Stimulated activated CD4-positive, alpha-beta T cell treated with anti-CD3 and anti-CD28 coated beads, Interleukin-12 subunit alpha, Interleukin-12 subunit beta, amount 100 ng/mL, for 48 hours (primary cell): Measurements from ENCODE around the gene STARD4.

Experiments used
- DNase-seq, 3 donors: peaks; one replicate each; pipeline ENCODE4 v3.0.0-alpha.2; 2020; ENCODE audit warnings: low read depth in 2 of 3, low spot score in 1 of 3

Gene STARD4

DNA sequence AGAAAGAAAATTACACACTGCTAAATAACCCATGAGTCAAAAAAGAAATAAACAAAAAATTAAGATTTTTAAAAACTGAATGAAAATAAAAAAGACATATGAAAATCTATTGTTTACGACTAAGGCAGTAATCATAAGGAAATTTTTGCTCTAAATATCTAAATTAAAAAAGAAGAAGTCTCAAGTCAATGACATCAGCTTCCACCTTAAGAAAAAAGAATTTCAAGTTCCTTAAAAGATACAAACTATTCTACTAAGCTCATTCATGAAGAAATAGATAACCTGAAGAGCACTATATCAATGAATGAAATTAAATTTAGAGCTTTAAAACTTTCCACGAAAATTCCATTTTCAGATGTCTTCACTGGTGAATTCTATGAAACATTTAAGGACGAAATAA is 15.7 kb upstream of the STARD4 start:
- no peak for DNase-seq

DNA sequence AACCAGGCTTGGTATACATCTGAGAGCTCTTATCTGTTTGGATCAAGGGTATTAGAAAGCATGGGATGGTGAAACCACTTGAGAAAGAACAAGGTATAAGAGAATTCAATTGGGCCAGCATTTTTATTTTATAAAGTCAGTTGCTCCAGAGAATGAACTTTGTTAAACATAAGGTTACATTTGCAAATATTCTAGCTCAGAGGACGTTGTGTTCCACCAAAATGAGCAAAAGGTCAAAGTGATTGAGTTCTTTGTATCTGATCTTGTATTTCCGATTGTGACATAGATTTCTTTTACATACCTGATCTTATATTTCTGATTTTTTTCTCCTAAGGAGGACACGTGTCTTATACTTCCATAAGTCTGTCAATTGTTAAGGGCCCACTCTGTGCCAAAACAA is 8.6 kb upstream of the STARD4 start:
- no peak for DNase-seq

DNA sequence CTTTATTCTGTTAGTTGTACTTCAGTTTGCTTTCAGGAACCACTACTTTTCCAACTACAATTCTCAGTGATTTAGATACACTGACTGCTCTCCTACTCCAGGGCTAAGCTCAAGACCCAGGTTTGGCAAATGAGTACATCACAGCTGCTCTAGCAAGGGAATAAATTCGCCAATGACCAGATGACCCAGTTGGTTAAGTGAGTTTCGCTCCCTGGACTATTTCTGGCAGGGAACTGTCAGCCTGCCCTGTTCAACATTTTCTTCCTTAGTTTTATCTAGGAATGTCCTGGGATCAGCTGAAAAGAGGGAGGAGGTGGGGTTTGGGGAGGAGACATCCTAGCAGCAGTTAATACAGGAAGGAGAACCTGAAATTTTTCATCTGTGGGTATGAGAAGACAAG is 6.4 kb upstream of the STARD4 start:
- DNase-seq: no peak

DNA sequence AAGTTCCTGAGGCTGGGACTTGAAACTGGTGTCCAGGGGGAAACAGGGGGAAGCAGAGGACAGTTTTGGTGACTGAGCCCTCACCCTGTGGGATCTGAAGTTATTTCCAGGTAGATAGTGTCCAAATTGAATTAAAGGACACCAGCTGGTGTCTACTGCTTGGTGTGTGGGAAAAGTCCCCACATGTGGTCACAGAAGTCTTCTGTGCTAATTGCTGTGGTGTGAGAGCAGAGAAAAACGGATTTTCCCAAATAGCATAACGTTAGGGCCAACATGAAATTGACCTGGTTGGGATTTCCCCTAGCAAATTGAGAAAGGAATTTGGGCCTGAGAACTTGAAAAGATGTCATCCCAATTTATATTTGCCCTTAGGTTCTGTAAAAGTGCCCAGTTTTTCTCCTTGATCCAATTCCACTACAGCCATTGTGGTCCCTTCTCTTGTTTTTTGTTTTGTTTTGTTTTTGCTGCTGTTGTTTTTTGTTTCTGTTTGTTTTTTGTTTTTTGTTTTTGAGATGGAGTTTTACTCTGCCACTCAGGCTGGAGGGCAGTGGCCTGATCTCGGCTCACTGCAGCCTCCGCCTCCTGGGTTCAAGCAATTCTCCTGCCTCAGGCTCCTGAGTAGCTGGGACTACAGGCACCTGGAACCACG is 5.6 kb upstream of the STARD4 start:
- no peak for DNase-seq

DNA sequence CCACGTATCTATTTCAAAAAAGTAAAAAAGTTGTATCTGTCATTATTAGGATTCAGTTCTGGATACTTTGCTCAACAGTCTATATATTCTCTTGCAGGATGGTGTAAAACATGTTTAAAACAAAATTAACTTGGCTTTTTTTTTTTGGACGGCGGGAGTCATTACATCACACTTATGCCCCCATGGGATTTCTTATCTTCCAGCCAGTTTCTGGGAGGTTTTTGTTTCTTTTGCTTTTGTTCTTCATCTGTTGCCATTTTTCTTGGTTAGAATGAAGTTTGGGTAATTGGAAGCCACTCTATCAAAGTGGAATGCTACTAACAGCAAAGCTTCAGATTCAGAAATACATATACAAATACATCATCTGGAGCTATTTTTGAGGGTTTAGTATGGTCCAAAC is 1.8 kb upstream of the STARD4 start:
- DNase-seq: no peak

DNA sequence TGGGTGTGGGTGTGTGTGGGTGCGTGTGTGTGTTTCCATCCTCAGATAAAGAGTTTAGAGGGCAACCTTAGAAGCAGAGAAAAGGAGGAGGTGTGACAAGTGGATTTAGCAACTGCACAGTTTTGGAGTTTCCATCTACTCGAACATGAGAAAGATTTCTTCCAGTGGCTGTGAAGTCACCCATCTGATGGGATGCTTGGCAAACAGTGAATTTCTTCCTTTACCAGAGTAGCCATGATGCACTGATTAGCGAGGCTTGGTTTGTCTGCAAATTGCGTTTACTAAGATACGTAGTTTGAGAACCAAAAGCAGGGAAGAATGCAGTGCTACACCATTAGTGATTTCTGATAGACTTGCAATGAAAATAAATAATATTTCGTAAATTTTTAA is 791 bp upstream of the STARD4 start:
- no peak for DNase-seq

DNA sequence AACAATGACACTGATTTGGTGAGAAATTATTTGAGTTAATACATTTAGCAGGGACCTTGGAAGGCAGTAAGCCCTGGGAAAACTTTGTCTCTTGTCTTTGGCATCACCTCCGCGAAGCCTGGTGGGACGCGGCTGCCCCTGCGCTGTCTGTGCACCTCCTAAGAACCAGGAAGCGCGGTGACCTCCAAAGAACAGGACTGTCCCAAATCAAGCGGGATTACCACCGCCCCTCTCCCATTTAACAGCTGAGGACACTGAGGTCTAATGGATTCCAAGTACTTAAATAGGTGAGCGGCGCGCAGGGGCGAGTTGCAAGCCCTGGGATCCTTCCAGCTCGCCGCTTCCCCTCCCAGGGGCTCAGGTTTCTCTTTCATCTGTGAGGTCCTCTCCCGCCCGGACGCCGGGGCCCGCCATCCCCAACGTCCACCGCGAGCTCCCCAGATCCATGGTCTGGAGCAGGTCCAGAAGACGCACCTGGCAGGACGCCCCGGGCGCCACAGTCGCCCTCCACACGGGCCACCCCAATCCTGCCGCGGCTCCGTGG is 432 bp downstream of the STARD4 start:
- DNase-seq: peak in 1 of 3 donors; percentile 14

DNA sequence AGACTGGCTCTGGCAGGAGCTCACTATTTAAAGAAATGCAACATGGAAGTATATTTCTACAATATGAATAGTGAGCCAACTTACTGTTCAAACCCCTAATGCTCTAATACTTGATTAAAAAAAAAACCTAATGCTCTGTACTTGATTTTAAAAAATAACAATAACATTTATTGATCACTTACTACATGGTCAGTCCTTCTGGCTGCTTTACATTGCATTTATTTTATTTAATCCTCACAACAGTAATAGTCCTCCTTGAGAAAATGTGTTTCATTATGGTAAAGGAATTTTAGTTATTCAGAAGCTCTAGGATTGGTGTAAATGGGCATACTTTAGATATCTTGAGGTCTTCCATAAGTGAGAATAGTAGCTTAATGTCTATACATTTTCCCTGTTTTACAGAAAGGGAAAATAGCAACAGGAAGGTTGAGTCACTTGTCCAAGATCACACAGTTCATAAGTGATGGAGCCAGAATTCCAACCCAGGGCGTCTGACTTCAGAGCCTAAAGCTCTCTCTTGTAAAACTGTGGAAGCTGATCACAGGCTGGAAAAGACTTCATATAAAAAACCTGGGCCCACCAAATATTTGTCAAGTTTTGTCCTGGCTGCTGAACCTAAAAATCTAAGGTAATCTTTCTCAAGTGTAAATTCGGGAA is 1.0 kb downstream of the STARD4 start:
- no peak for DNase-seq

DNA sequence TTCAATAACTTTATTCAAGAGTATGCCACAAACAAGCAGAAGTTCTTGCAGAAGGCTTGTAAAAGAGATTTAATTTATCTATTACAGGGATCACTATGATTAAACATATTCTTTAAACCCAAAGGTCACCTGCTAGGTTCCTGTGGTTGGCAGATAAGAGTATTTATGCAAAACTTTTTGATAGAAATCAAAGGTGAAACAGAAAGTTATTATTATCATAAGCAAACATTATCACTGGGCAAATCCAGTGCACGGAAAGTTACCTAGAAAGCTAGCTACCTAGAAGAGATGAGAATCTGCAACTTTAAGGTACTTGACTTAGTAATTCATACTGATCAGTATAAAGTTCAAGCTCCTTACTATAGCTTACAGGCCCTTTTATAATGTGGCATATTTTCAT is 3.2 kb downstream of the STARD4 start:
- no peak for DNase-seq

DNA sequence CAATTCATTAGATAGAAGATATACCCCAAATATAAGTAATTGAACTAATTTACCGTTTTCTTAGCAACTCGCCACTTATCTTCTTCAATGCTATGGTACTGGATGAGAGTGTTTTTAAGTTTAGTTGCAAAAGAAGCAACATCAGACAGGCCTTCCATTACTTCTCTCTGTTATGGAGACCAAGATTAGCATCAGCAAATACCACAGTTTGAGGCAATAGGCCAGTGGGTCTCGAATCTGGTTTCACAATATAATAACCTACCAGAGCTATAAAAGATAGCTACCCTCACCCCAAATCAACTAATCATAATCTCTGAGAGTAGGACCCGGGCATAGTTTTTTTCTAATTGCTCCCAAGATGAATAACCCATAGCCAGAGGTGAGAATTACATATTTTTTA is 5.1 kb downstream of the STARD4 start:
- no peak for DNase-seq

DNA sequence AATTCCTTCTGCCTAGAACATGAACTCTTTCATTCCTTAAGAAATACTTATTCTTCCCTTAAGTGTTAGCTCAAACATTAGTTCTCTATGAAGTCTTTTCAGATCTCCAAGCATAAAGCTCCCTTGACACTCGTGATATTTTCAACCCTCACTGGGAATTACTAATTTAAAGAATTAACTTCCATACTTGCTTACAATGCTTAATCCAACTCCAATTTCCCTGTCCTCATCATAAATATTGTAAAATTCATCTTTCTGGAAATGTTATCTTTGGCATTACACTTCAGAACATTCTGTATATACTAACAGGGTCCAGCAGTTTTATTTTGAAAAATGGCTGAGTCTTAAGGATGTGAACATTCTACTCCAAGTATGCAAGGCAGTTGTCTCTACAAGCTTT is 7.2 kb downstream of the STARD4 start:
- no peak for DNase-seq

DNA sequence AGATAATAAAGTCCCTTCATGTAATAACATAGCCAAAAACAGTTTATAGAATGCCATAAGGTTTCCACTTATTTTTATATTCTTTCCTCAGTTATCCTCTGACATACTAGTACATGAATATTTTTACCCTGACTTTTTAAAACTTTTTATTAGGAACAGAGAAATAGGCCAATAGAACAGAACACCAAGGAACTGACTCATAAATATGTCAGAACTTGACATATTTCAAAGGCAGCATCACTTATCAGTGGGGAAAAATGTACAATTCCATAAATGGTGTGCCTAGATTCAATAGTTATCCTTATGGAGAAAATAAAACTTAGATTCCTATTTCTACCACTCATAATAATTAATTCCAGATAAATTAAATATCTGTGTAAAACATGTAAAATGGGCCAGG is 9.4 kb downstream of the STARD4 start:
- DNase-seq: no peak

DNA sequence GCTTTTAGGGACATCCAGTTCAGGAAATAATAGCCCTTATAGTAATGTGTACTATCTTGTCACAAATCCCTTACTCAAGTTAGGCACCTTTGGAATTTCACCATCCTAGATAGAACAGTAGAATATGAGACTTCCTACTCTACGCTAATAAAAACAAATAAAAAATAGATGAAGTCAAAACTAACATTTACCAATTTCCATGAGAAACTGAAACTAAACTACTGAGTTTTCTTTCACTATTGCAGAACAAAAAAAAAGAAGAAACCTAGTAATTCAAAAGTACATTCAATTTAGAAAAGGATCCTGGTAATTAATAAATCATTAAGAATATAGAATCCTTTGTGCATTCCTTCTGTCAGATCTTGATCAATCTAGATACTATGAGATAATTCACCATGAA is 14.0 kb downstream of the STARD4 start:
- DNase-seq: no peak

DNA sequence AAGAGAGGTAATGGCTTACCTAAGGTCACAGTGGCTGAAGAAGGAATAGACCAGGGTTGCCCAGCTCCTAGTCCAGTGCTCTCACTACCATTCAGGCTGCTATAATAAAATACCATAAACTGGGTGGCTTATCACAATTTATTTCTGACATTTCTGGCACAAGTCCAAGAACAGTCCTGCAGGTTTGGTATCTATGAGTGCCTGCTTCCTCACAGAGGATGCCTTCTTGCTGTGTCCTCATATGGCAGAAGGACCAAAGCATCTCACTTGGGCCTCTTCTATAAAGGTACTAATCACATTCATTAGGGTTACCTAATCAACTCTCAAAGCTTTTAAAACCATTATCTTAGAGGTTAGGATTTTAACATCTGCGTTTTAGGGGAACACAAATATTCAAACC is 17.2 kb downstream of the STARD4 start:
- DNase-seq: no peak

DNA sequence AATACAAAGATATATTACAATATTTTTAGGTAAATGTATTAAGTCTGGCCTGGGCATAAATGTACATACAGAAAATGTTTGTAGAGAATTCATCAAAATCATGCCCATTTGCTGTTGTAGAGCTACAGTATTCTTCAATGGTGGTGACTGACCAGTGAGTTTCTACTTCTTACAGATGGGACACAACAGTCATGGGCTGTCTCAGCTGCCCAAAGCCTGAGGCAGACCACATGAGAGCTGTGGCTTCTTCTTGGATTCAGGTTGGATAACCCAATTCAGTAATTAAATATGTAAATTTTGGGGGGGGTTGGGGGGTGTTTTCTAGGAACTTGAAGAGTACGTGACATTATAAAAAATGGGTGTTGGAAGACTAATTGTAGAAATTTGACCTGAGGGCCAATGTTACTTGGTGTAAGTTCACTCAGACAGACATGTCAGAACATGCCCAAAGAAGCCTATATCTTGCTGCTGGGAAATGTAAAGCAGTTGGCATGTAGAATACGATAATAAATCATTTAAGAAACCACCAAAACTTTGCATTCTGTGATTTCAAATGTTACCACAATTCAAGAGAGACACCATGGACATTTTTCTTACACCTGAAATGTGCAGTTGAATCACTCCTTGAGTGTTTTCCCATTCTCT is 17.9 kb downstream of the STARD4 start:
- no peak for DNase-seq

DNA sequence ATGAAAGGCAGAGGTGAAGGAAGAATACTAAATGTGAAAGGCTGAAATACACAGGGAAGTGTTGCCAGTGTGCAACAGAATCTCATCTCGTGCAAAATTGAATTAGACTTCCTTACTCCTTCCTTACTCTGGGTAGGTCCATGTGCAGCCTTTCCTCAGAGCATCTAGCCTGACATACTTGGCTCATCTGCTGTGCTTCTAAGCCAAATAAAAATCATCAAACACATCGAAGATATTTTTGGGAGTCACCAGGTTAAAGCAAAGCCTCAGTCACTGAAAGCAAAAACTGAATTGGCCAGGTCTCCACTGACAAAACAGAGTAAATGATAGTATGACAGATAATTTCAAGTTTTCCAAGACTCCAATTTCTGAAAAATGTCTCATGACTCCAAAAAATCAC is 19.3 kb downstream of the STARD4 start:
- DNase-seq: no peak

DNA sequence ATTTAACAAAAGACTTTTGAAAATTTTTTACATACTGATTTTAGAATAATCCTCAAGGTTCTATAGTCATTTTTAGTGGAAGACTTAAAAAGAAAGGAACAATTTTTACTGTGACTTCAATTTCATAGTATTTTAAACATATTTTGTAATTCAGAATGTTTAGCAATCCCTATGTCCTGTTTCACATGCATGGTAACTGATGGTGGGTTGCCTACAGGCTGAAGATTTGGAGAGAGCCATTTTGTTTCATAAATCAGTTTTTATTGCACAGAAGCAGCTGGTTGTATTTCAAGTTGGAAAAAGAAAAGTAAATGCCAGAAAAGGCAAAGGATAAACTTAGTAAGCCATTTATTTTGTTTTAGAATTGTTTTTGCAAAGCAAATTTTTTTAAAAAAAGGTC is 24.0 kb downstream of the STARD4 start:
- no peak for DNase-seq

DNA sequence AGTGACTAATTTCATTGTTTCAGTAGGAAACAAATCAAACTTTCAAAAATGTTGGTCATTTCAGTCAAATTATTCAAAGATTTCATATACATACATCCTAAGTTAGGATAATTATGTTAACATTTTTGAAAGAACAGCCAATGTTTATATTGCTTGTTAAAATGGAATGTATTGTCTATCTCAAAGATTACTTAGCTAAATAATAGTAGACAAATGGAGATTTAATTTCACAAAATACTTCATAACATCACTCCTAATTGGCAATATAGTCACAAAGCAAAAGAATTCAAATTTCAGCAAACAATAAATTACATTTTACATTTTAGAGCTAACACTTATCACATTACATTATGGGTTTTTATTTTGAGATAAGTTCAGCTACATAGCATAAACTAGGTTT is 25.4 kb downstream of the STARD4 start:
- DNase-seq: no peak

DNA sequence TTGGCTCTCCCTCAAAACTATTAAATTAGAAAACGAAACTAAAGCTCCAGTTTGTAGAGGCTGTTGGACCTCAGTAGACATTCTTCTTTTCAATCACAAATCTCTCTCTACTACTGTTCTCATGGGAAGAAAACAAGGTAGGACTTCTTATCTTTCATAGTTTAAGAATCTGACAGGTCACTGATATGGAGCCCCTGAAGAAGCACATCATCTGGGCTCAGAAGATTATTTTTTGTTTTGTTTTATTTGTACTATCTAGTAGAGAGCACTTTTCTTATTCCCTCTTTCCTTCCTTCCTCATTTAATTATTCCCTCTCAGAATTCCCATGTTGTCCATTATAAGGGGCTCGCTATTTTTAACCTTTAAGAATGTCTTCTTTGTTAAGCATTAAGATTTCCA is 26.3 kb downstream of the STARD4 start:
- DNase-seq: no peak

DNA sequence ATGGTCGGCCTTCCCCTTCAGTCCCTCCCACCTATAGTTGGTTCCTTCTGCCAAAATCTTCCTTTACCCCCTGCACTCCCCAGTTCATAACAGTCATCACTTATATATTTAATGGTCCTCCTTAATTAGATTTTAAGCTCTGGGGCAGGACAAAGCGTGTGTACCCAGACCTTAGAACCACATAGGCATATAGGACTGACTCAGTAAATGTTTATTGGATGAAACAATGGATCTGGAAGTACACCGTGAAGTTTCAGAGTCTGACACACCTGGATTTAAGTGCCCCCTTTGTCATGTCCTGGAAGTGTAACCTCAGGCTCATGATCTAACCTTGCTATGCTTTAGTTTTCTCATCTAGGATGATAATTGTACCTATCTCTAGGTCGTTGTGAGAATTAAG is 32.0 kb downstream of the STARD4 start:
- DNase-seq: no peak

DNA sequence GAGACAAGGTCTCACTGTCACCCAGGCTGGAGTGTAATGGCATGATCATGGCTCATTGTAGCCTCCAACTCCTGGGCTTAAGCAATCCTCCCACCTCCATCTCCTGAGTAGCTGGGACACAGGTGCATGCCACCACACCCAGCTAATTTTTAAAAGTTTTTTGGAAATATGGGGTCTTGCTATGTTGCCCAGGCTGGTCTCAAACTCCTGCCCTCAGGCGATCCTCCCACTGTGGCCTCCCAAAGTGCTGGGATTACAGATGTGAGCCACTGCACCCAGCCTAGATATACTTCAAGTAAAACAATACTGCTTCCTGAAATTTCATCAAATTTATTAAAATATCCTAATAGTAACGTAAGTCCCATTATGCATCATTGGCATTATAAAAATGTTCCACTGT is 33.4 kb downstream of the STARD4 start:
- DNase-seq: no peak

DNA sequence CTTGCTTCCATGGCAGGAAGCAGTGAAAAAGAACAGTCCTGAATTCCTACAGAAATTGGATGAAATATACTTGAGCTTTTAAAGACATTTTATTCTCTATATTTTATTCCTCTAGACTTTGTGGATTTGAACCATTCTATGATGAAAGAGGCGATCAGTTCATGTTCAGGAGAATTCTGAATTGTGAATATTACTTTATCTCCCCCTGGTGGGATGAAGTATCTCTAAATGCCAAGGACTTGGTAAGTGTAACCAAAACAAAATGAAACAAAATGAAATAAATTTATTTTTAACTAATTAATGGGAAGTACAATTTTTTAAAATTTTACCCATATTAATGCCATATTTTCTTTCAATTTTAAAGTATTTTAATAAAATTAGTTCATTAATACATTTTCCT is 34.1 kb downstream of the STARD4 start:
- DNase-seq: no peak

DNA sequence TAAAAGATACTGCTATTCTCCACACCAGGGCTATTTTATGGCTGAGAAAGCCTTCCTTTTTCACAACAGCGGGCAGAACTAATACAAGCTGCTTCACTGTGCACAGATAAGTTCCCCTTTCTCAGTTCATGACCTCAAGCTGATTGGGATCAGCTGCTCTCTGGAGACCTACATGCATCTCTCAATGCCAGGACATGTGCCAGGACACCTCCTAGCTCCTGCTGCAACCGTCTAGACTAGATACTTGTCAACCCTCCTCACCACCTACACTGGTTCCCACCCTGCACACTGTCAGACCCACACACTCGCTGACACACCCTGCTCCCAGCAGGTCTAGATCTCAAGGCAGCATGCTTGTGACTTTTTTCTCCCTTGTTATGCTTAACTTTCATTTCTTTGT is 39.8 kb downstream of the STARD4 start:
- no peak for DNase-seq
